HEK293 (cell line): Measurements from ENCODE around the gene PSD2.

Source experiments
- EGR2 ChIP-seq: fragments of 450-650 bp; formaldehyde crosslinking; IDR thresholded peaks from 2 replicates; pipeline ENCODE4 v1.5.1; 2016; ENCODE audit warnings: low read depth, missing biosample characterization, missing genetic modification characterization
- HOXA7 ChIP-seq: sonication (generic); formaldehyde crosslinking; IDR thresholded peaks from 2 replicates; pipeline ENCODE4 v1.8.1; 2022; ENCODE audit warnings: missing genetic modification reagents, borderline replicate concordance
- HOXD13 ChIP-seq: sonication (generic); formaldehyde crosslinking; IDR thresholded peaks from 2 replicates; pipeline ENCODE4 v1.8.0; 2022; ENCODE audit warnings: missing genetic modification reagents, borderline replicate concordance
- MZF1 ChIP-seq: fragments of 450-650 bp; formaldehyde crosslinking; IDR thresholded peaks from 2 replicates; pipeline ENCODE4 v1.5.1; 2017; ENCODE audit warnings: missing biosample characterization, missing genetic modification characterization, borderline replicate concordance
- SP7 ChIP-seq: fragments of 450-650 bp; formaldehyde crosslinking; IDR thresholded peaks from 2 replicates; pipeline ENCODE4 v1.5.1; 2016; ENCODE audit warnings: missing biosample characterization, missing genetic modification characterization
- TRIM28 ChIP-seq: IDR thresholded peaks from 2 replicates; pipeline ENCODE4 v1.6.1; 2011; ENCODE audit warnings: low read length, control low read depth, borderline replicate concordance
- ZBTB17 ChIP-seq: fragments of 450-650 bp; formaldehyde crosslinking; IDR thresholded peaks from 2 replicates; pipeline ENCODE4 v1.5.1; 2016; ENCODE audit warnings: missing biosample characterization, missing genetic modification characterization
- ZFP3 ChIP-seq: fragments of 450-650 bp; formaldehyde crosslinking; IDR thresholded peaks from 2 replicates; pipeline ENCODE4 v1.5.1; 2016; ENCODE audit warnings: low read depth, missing biosample characterization, missing genetic modification characterization
- ZFP69B ChIP-seq: fragments of 450-650 bp; formaldehyde crosslinking; IDR thresholded peaks from 2 replicates; pipeline ENCODE4 v1.5.1; 2016; ENCODE audit warnings: missing biosample characterization, missing genetic modification characterization
- ZNF121 ChIP-seq: fragments of 450-650 bp; formaldehyde crosslinking; IDR thresholded peaks from 2 replicates; pipeline ENCODE4 v1.5.1; 2016; ENCODE audit warnings: missing biosample characterization, missing genetic modification characterization
- ZNF132 ChIP-seq: fragments of 450-650 bp; formaldehyde crosslinking; IDR thresholded peaks from 2 replicates; pipeline ENCODE4 v1.5.1; 2017; ENCODE audit warnings: missing biosample characterization, missing genetic modification characterization, borderline replicate concordance
- ZNF211 ChIP-seq: fragments of 450-650 bp; formaldehyde crosslinking; IDR thresholded peaks from 2 replicates; pipeline ENCODE4 v1.5.1; 2016; ENCODE audit warnings: low read depth, missing biosample characterization, missing genetic modification characterization
- ZNF221 ChIP-seq: fragments of 450-650 bp; formaldehyde crosslinking; IDR thresholded peaks from 2 replicates; pipeline ENCODE4 v1.5.1; 2017; ENCODE audit warnings: missing biosample characterization, missing genetic modification characterization, borderline replicate concordance
- ZNF24 ChIP-seq: fragments of 450-650 bp; formaldehyde crosslinking; IDR thresholded peaks from 2 replicates; pipeline ENCODE4 v1.5.1; 2016; ENCODE audit warnings: missing biosample characterization, missing genetic modification characterization
- ZNF266 ChIP-seq: fragments of 450-650 bp; formaldehyde crosslinking; IDR thresholded peaks from 2 replicates; pipeline ENCODE4 v1.5.1; 2016; ENCODE audit warnings: missing biosample characterization, missing genetic modification characterization, low read depth
- ZNF473 ChIP-seq: fragments of 450-650 bp; formaldehyde crosslinking; IDR thresholded peaks from 2 replicates; pipeline ENCODE4 v1.5.1; 2017; ENCODE audit warnings: missing biosample characterization, missing genetic modification characterization
- ZNF48 ChIP-seq: fragments of 450-650 bp; formaldehyde crosslinking; IDR thresholded peaks from 2 replicates; pipeline ENCODE4 v1.5.1; 2016; ENCODE audit warnings: missing biosample characterization, missing genetic modification characterization
- ZNF510 ChIP-seq: fragments of 450-650 bp; formaldehyde crosslinking; IDR thresholded peaks from 2 replicates; pipeline ENCODE4 v1.5.1; 2018; ENCODE audit warnings: mild to moderate bottlenecking, missing genetic modification characterization, missing biosample characterization; ENCODE audit not compliant: insufficient replicate concordance
- ZNF521 ChIP-seq: fragments of 450-650 bp; formaldehyde crosslinking; IDR thresholded peaks from 2 replicates; pipeline ENCODE4 v1.5.1; 2017; ENCODE audit warnings: missing biosample characterization, mild to moderate bottlenecking, missing genetic modification characterization
- ZNF529 ChIP-seq: fragments of 450-650 bp; formaldehyde crosslinking; IDR thresholded peaks from 2 replicates; pipeline ENCODE4 v1.5.1; 2017; ENCODE audit warnings: missing genetic modification characterization, missing biosample characterization; ENCODE audit not compliant: insufficient replicate concordance
- ZNF777 ChIP-seq: fragments of 450-650 bp; formaldehyde crosslinking; IDR thresholded peaks from 2 replicates; pipeline ENCODE4 v1.5.1; 2017; ENCODE audit warnings: missing biosample characterization, missing genetic modification characterization, borderline replicate concordance
- TF ChIP-seq, protein P1 (sequence below): IDR thresholded peaks from 2 replicates; pipeline ENCODE4 v1.6.1; 2011; ENCODE audit warnings: mild to moderate bottlenecking, low read depth, low read length, borderline replicate concordance
- TF ChIP-seq, protein P2 (sequence below): fragments of 450-650 bp; formaldehyde crosslinking; IDR thresholded peaks from 2 replicates; pipeline ENCODE4 v1.5.1; 2016; ENCODE audit warnings: missing biosample characterization, missing genetic modification characterization
- TF ChIP-seq, protein P3 (sequence below): fragments of 450-650 bp; formaldehyde crosslinking; IDR thresholded peaks from 2 replicates; pipeline ENCODE4 v1.5.1; 2016; ENCODE audit warnings: missing biosample characterization, missing genetic modification characterization
- TF ChIP-seq, protein P4 (sequence below): fragments of 450-650 bp; IDR thresholded peaks from 2 replicates; pipeline ENCODE4 v1.5.1; 2018; ENCODE audit warnings: missing biosample characterization, mild to moderate bottlenecking, missing genetic modification characterization
- TF ChIP-seq, protein P5 (sequence below): fragments of 450-650 bp; formaldehyde crosslinking; IDR thresholded peaks from 2 replicates; pipeline ENCODE4 v1.5.1; 2016; ENCODE audit warnings: missing biosample characterization, missing genetic modification characterization, low read depth
- TF ChIP-seq, protein P6 (sequence below): fragments of 450-650 bp; formaldehyde crosslinking; IDR thresholded peaks from 2 replicates; pipeline ENCODE4 v1.5.1; 2016; ENCODE audit warnings: missing biosample characterization, missing genetic modification characterization

The PSD2 gene

DNA sequence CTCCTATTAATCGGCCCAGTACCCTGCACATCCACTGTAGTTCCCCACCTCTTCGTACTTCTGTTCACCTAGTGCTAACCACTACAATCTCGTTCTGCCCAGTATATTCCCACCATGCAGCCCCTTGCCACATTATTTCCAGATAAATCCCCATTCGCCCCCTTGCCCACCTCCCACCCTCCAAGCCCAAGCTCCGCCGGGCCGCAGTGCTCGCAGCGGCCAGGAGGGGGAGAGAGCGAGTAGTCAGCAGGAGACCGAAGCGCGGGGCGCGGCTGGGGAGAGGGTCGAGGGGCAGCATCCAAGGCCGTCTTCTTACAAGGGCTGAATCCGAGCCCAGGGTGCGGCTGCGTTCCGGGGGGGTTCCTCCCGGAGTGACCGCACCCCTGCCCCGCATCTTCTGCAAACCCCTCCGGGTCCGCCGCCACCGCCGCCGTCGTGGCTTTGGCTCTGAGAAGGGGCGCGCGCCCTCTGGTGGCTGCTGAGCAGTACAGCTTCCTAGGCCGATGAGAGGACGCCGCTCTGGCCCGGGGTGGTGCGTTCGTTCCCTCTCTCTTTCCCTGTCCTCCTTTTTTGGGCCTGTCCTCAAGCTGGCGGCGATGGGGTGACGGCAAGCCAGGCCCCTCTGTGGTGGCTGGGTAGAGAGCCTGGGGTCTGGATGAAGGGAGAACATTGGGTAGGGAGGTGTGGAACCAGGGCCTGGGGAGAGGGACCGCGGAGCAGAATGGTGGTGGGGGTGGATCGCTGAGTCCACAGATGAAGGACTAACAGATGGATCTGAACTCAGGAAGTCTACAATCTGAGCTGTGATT lies 30.0 kb upstream of the PSD2 start (continued):
- TF ChIP-seq, protein P1, sequence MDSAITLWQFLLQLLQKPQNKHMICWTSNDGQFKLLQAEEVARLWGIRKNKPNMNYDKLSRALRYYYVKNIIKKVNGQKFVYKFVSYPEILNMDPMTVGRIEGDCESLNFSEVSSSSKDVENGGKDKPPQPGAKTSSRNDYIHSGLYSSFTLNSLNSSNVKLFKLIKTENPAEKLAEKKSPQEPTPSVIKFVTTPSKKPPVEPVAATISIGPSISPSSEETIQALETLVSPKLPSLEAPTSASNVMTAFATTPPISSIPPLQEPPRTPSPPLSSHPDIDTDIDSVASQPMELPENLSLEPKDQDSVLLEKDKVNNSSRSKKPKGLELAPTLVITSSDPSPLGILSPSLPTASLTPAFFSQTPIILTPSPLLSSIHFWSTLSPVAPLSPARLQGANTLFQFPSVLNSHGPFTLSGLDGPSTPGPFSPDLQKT = no peak
- peak; percentile 53; the same call in 1 of the 2 replicates for TF ChIP-seq ZFP69B (tag by site-specific recombination)
- TF ChIP-seq ZNF24 = peak; percentile 81
- TF ChIP-seq ZNF121 (tag by site-specific recombination) = 0 out of 2 replicates have a peak, but pooled peaks have one; percentile 6
- no peak for TF ChIP-seq ZNF132 (tag by site-specific recombination)
- TF ChIP-seq HOXD13 (CRISPR knock-in tag) = no peak
- no peak for TF ChIP-seq MZF1 (tag by site-specific recombination)
- no peak for TF ChIP-seq EGR2 (tag by site-specific recombination)
- TF ChIP-seq, protein P2, sequence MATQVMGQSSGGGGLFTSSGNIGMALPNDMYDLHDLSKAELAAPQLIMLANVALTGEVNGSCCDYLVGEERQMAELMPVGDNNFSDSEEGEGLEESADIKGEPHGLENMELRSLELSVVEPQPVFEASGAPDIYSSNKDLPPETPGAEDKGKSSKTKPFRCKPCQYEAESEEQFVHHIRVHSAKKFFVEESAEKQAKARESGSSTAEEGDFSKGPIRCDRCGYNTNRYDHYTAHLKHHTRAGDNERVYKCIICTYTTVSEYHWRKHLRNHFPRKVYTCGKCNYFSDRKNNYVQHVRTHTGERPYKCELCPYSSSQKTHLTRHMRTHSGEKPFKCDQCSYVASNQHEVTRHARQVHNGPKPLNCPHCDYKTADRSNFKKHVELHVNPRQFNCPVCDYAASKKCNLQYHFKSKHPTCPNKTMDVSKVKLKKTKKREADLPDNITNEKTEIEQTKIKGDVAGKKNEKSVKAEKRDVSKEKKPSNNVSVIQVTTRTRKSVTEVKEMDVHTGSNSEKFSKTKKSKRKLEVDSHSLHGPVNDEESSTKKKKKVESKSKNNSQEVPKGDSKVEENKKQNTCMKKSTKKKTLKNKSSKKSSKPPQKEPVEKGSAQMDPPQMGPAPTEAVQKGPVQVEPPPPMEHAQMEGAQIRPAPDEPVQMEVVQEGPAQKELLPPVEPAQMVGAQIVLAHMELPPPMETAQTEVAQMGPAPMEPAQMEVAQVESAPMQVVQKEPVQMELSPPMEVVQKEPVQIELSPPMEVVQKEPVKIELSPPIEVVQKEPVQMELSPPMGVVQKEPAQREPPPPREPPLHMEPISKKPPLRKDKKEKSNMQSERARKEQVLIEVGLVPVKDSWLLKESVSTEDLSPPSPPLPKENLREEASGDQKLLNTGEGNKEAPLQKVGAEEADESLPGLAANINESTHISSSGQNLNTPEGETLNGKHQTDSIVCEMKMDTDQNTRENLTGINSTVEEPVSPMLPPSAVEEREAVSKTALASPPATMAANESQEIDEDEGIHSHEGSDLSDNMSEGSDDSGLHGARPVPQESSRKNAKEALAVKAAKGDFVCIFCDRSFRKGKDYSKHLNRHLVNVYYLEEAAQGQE (tag by site-specific recombination) = peak; percentile 42; the same call in 1 of the 2 replicates
- no peak for TF ChIP-seq ZNF211 (tag by site-specific recombination)
- TF ChIP-seq ZNF529 (tag by site-specific recombination) = no peak
- TF ChIP-seq ZNF510 (tag by site-specific recombination) = no peak
- TF ChIP-seq ZNF221 (tag by site-specific recombination) = no peak
- TF ChIP-seq ZNF777 (tag by site-specific recombination) = peak; percentile 99
- TF ChIP-seq ZBTB17 (tag by site-specific recombination) = peak; percentile 98
- TF ChIP-seq, protein P3, sequence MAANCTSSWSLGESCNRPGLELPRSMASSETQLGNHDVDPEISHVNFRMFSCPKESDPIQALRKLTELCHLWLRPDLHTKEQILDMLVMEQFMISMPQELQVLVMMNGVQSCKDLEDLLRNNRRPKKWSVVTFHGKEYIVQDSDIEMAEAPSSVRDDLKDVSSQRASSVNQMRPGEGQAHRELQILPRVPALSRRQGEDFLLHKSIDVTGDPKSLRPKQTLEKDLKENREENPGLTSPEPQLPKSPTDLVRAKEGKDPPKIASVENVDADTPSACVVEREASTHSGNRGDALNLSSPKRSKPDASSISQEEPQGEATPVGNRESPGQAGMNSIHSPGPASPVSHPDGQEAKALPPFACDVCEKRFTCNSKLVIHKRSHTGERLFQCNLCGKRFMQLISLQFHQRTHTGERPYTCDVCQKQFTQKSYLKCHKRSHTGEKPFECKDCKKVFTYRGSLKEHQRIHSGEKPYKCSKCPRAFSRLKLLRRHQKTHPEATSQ = peak; percentile 86
- TF ChIP-seq HOXA7 = no peak
- TF ChIP-seq, protein P4, sequence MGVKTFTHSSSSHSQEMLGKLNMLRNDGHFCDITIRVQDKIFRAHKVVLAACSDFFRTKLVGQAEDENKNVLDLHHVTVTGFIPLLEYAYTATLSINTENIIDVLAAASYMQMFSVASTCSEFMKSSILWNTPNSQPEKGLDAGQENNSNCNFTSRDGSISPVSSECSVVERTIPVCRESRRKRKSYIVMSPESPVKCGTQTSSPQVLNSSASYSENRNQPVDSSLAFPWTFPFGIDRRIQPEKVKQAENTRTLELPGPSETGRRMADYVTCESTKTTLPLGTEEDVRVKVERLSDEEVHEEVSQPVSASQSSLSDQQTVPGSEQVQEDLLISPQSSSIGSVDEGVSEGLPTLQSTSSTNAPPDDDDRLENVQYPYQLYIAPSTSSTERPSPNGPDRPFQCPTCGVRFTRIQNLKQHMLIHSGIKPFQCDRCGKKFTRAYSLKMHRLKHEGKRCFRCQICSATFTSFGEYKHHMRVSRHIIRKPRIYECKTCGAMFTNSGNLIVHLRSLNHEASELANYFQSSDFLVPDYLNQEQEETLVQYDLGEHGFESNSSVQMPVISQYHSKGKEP (tag by site-specific recombination) = no peak
- no peak for TF ChIP-seq ZNF473
- TF ChIP-seq ZNF521 (tag by site-specific recombination) = no peak
- TF ChIP-seq, protein P5, sequence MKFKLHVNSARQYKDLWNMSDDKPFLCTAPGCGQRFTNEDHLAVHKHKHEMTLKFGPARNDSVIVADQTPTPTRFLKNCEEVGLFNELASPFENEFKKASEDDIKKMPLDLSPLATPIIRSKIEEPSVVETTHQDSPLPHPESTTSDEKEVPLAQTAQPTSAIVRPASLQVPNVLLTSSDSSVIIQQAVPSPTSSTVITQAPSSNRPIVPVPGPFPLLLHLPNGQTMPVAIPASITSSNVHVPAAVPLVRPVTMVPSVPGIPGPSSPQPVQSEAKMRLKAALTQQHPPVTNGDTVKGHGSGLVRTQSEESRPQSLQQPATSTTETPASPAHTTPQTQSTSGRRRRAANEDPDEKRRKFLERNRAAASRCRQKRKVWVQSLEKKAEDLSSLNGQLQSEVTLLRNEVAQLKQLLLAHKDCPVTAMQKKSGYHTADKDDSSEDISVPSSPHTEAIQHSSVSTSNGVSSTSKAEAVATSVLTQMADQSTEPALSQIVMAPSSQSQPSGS (tag by site-specific recombination) = no peak
- no peak for TF ChIP-seq ZNF266
- TF ChIP-seq ZFP3 = no peak
- TF ChIP-seq ZNF48 = no peak
- peak; percentile 90 for TF ChIP-seq SP7 (tag by site-specific recombination)
- TF ChIP-seq TRIM28 = no peak
- TF ChIP-seq, protein P6, sequence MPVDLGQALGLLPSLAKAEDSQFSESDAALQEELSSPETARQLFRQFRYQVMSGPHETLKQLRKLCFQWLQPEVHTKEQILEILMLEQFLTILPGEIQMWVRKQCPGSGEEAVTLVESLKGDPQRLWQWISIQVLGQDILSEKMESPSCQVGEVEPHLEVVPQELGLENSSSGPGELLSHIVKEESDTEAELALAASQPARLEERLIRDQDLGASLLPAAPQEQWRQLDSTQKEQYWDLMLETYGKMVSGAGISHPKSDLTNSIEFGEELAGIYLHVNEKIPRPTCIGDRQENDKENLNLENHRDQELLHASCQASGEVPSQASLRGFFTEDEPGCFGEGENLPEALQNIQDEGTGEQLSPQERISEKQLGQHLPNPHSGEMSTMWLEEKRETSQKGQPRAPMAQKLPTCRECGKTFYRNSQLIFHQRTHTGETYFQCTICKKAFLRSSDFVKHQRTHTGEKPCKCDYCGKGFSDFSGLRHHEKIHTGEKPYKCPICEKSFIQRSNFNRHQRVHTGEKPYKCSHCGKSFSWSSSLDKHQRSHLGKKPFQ (tag by site-specific recombination) = no peak
